SK-N-MC (cell line): Measurements from ENCODE around the gene XG.

Experiments
- FOXP2 ChIP-seq: optimal IDR thresholded peaks from 2 replicates; pipeline ENCODE3; 2011; ENCODE audit warnings: mild to moderate bottlenecking, moderate library complexity; ENCODE audit not compliant: insufficient read depth; ENCODE audit errors: extremely low read length, control extremely low read depth
- POLR2AphosphoS5 ChIP-seq: IDR thresholded peaks from 2 replicates; pipeline ENCODE4 v1.6.1; 2012; ENCODE audit warnings: mild to moderate bottlenecking, low read depth, low read length, borderline replicate concordance

- TF ChIP-seq FOXP2 (no peak), POLR2AphosphoS5 (no peak)
These were observed 47.5 kb downstream of the XG start for GRCh38 chrX:2799369-2799768.
